Measurements from ENCODE around the gene ANKRD61.

DNA sequence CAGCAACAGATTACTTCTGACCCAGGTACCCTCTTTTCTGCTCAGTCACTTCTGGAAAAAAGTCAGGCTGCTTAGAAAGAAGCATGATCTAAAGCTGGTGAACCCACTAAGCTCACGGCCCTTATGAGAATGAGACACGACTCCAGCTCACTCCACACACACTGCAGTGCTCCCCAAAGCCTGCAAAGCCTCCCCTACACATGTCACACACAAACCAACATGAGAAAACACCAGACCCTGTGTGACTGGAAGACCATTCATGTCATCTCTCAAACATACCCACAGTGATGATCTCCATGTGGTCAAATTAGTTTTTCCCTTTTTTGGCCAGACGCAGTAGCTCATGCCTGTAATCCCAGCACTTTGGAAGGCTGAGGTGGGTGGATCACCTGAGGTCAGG lies 391 bp downstream of the ANKRD61 start:
- TF ChIP-seq, protein P1, sequence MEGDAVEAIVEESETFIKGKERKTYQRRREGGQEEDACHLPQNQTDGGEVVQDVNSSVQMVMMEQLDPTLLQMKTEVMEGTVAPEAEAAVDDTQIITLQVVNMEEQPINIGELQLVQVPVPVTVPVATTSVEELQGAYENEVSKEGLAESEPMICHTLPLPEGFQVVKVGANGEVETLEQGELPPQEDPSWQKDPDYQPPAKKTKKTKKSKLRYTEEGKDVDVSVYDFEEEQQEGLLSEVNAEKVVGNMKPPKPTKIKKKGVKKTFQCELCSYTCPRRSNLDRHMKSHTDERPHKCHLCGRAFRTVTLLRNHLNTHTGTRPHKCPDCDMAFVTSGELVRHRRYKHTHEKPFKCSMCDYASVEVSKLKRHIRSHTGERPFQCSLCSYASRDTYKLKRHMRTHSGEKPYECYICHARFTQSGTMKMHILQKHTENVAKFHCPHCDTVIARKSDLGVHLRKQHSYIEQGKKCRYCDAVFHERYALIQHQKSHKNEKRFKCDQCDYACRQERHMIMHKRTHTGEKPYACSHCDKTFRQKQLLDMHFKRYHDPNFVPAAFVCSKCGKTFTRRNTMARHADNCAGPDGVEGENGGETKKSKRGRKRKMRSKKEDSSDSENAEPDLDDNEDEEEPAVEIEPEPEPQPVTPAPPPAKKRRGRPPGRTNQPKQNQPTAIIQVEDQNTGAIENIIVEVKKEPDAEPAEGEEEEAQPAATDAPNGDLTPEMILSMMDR (IDR thresholded peaks at IDR 0.05), result no peak
- no peak for TF ChIP-seq EZH2 (IDR thresholded peaks at IDR 0.05)
- TF ChIP-seq EZH2phosphoT487 (IDR thresholded peaks at IDR 0.05), result no peak
